Superior temporal gyrus (tissue), 1 donor: ENCODE results near the gene COPS9.
A peak's percentile ranks its signal among the peaks of the same experiment; 100 is the strongest.

Source experiments
- DNase-seq: peaks from one replicate; pipeline ENCODE4 v3.0.0-alpha.2; 2016; ENCODE audit errors: extremely low spot score

COPS9 gene

DNA sequence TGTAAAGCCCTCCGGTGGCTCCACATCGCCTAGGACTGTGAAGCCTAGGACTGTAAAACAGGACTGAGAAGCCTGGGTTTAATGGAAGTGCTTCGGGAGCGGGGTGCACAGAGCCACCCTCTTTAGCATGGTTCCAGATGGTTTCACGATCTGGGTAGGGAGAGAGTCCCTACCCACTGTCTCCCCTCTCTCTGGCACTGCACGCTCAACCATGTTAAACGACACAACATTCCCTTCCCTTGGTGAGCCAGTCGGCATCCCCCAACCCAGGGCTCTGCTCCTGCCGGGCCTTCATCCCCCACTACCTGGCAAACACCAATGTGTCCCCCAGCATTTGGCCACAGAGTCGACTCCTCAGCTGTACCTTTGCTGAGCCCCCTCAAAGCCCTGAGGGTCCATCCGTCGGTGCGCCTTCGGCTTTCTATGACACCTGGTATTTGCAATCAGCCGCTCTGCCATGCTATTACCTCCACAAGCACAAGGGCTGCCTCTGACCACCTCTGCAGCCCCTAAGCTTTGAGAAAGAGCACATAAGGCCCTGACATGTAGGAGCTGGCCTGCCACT, 1.1 kb downstream of the COPS9 start:
- DNase-seq = no peak

- DNase-seq = no peak
Measured at GRCh38 chr2:240134466-240134865, 1.6 kb downstream of the COPS9 start.

- DNase-seq = no peak
Measured at GRCh38 chr2:240133401-240133800, 2.7 kb downstream of the COPS9 start.

GRCh38 chr2:240132651-240132980, 3.5 kb downstream of the COPS9 start:
- DNase-seq = peak; percentile 70

DNA sequence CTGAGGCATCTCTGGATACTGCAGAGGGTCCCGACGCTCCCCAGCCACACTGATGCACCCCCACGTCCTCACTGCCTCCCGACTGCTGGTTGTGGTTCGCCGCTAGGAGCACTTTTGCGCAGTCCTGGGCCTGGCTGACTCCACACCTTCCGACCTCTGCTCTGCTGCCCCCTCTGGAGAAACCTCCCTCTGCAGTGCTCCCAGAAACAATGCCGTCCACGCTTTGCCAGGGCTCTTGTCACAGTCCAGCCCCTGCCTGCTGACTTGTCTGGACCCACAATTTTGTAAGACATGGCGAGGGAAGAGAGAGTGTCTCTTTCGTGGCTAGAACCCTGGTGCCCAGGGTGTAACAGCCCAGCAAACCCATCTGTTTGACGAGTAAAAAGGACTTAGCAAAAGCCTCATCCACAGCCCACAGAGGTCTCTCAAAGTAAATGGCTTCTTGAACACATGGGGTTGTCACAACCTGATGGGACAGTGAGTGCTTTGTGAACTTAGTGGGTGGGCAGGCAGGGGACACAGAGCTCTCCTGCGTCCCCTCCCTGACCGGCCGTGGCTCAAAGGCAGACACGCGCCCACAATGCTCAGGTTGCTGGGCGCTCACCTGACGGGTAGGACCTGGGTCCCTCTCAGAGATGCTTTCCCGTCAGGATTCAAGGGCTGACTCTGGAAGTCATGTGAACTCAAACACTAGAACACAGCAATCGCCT, 4.0 kb downstream of the COPS9 start:
- DNase-seq = no peak

DNA sequence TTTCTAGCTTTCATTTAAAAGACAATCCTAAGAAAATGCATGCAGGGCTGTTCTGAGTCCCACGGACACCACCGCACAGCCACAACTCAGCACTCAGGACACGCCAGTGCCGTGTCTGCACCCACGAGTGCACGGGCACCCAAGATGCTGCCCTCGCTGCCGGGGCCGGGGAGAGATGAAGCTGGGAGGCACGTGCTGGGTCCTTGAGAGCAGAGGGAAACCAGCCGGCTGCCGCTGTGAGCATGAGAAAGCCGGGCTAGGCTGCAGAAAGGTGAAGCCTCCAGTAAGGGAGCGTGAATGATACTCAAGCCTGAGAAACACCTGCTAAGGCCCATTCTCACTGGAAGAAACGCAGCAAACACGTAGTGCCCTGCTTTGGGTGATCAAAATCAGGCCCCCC, 4.8 kb downstream of the COPS9 start:
- DNase-seq = no peak

DNA sequence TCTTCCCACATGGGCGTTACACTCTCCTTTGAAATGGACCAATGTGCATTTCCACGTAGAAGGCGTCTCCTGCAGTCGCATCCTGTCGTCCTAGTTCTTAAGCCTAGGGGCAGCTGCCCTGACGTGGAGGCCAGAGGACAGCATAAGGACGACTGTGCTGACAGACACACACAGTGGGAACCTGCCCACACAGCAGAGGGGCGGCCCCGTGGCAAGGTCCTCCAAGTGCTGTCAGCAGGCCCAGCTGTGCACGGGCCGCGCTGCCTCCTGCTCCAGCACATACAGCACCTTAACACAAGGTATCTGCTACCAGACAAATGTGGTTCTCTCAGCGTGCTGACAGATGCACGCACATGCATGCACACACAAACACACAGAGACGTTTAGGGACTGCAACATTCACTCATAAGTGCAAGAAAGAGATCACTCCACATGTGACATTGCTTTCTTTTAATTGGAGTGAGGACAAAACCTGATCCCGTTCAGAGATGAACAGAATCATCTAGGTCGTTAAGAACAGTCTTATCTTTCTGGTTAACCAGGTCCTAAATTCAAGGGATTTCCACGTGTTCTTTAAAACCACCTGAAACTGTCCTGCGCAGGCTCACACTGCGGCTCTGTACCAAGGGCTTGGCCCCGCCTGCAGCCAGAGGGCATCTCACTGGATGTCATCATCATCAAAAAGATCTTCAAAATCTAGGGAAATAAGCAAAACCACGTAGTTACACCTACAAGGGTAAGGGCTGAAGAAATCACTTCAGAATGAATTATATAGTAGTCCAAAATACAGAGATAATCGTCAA, 5.5 kb downstream of the COPS9 start:
- DNase-seq = no peak

GRCh38 chr2:240129731-240130392, 6.2 kb downstream of the COPS9 start:
- DNase-seq = no peak

- no peak for DNase-seq
Measured at GRCh38 chr2:240129311-240129710, 6.8 kb downstream of the COPS9 start.

DNA sequence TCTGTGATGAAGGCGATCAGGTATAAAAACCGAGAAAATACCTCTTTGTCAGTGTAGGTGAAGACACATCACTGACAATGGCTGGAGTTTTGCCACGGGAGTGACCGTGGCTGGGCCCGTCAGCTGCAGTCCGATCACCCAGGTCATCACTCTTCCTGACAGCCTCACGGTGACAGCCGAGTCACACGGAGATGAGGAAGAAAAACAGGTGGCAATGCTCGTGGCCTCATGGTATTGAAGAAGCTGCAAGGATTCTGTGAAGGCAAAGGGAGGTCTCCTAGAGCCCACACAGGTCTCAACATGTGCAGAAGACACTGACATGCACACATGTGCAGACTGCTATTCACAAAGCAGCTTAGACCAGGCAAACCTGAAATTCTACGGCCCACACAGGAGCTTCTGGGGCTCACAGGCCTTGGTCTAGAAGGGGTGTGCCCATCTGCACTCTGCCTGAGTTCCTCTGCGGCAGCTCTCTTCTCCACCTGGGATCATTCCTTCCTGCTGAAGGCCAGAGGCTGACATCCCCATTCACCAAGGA, 7.4 kb downstream of the COPS9 start:
- DNase-seq = no peak

DNA sequence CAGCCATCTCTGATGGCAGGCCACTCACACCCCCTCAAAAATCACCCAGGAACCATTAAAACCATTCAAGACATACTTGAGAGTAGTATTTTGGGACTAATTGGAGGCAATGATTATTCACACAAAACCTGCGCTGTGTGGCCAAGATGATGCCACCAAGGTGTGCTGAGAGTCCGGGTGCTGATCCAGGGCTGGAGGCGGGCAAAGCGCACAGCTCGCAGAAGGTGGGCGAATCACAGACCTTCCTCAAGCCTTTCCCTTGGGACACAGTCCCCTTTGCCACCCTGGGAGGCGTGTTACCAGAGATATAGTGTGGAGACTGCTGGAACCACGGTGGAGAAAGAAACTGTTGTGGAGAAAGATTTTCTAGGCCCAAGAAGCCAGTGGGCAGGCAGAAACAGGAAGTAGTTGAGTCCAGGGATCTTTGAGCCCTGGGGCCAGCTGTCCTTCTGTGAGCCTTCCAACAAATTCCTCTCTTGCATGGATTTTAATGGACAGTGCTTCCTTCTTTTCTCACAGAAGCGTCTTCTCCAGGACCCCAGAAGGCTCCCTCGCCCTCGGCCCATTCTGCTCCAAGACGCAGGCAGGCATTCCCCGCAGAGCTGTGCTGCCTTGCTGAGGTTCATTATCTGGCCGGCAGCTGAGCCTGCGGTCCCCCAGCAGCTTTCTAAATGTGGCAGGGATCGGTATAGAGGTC, 8.0 kb downstream of the COPS9 start:
- no peak for DNase-seq

DNA sequence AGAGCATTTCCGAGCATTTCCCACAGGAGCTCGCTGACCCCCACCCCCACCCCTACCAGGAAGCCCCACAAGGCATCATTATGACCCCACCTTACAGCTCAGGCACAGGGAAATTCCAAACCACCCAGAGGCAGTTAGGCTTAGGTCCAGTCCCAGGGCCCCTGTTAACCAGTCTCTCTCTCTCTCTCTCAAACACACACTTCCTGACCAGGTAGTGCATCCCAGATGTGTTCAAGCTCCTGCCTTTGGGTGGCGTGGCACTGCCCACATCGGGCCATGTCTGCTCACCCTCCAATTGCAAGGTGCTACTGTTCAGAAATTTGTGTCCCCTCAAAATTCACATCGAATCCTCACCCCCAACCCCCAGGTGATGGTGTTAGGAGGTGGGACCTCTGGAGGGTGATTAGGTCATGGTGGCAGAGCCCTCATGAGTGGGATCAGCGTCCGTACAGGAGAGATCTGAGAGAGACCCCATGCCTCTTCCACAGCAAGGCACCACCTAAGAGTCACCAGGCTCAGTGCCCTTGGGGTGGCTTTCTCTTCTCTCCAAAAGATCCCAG, 8.8 kb downstream of the COPS9 start:
- no peak for DNase-seq

DNA sequence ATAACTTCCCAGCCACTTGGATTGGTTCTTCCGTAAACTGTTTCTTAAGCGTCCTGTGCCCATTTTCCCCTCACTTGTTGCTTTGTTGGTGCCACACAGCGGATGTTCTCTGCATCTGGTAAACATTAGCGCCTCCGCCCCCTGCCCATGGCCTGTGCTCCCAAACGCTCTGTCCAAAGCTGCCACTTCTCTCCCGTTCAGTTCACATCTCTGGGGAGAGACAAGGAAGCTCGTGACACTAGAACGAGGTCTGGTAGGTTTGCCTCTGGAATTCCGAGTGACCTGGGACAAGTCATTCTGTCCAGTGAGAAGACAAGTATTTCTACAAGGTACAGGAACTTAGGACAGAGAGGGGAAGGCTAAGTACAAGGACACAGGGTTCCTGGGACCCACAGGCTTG, 9.4 kb downstream of the COPS9 start:
- no peak for DNase-seq

GRCh38 chr2:240125742-240126141, 10.4 kb downstream of the COPS9 start:
- no peak for DNase-seq

GRCh38 chr2:240124651-240125030, 11.5 kb downstream of the COPS9 start:
- no peak for DNase-seq

- no peak for DNase-seq
Measured at GRCh38 chr2:240123821-240124650, 12.1 kb downstream of the COPS9 start.

- no peak for DNase-seq
Measured at GRCh38 chr2:240121675-240122074, 14.4 kb downstream of the COPS9 start.

DNA sequence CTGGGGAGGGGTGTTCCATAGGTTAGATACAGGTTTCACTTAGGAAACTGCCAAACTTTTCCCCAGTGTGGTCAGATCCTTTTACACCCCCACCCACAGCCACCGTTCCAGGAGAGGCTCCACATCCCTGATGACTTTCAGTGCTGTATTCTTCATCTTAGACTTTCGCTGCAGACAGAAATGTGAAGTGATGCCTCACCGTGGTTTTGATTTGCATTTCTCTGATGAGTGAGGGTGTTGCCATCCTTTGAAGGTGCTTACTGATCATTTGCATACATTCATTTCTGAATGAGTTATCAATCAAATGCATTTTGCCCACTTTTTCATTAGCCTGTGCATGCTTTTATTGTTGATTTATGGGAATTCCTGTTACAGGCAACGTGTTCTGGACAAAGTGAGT, 14.9 kb downstream of the COPS9 start:
- no peak for DNase-seq

DNA sequence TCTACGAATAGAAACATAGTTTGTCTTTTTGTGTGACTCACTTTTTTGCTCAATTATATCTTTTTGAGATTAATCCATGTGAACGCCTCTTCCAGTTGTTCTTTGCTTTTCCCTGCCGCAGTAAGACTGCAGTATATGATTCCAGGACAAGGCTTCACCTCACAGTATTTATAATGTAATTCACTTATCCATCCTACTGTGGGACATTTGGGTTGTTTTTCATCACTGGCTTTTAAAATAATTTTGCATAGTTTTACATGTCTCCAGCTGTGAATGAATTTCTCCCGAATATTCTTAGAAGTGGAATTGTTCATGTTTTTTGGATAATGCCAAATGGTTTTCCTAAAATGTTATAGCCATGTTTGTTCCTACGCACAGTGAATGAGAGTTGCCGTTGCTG, 21.9 kb downstream of the COPS9 start:
- no peak for DNase-seq

- no peak for DNase-seq
Measured at GRCh38 chr2:240112914-240113690, 23.0 kb downstream of the COPS9 start.
